ENCODE results near the gene ANKZF1.
"Not testable (repeated sequence)": the region's sequence is repeated elsewhere in the genome, so short reads cannot be mapped to it uniquely, and the experiment has no call there.

ANKZF1 gene

GRCh38 chr2:219229305-219230058 lies at the start of gene ANKZF1, which contains the start of gene ATG9A:
Gene ANKZF1 (plus strand): TSS chr2:219229806. CDS start chr2:219230258, 452 bp downstream.
Gene ATG9A (minus strand): TSS chr2:219229636. CDS start chr2:219228024, 1,612 bp downstream.
- DNase-seq: peak; percentile 99

- DNase-seq: no peak
Measured at GRCh38 chr2:219180961-219181360, 48.6 kb upstream of the ANKZF1 start.

- no peak for DNase-seq
Measured at GRCh38 chr2:219181531-219181930, 48.1 kb upstream of the ANKZF1 start.

DNA sequence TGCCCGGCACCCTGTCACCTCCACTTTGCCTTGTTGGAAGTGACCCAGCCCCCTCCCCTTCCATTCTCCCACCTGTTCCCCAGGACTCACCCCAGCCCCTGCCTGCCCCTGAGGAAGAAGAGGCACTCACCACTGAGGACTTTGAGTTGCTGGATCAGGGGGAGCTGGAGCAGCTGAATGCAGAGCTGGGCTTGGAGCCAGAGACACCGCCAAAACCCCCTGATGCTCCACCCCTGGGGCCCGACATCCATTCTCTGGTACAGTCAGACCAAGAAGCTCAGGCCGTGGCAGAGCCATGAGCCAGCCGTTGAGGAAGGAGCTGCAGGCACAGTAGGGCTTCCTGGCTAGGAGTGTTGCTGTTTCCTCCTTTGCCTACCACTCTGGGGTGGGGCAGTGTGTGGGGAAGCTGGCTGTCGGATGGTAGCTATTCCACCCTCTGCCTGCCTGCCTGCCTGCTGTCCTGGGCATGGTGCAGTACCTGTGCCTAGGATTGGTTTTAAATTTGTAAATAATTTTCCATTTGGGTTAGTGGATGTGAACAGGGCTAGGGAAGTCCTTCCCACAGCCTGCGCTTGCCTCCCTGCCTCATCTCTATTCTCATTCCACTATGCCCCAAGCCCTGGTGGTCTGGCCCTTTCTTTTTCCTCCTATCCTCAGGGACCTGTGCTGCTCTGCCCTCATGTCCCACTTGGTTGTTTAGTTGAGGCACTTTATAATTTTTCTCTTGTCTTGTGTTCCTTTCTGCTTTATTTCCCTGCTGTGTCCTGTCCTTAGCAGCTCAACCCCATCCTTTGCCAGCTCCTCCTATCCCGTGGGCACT lies 47.1 kb upstream of the ANKZF1 start:
- no peak for DNase-seq

GRCh38 chr2:219183151-219183772 lies 46.3 kb upstream of the ANKZF1 start:
- no peak for DNase-seq

GRCh38 chr2:219184121-219184520 lies 45.5 kb upstream of the ANKZF1 start:
- DNase-seq: no peak

DNA sequence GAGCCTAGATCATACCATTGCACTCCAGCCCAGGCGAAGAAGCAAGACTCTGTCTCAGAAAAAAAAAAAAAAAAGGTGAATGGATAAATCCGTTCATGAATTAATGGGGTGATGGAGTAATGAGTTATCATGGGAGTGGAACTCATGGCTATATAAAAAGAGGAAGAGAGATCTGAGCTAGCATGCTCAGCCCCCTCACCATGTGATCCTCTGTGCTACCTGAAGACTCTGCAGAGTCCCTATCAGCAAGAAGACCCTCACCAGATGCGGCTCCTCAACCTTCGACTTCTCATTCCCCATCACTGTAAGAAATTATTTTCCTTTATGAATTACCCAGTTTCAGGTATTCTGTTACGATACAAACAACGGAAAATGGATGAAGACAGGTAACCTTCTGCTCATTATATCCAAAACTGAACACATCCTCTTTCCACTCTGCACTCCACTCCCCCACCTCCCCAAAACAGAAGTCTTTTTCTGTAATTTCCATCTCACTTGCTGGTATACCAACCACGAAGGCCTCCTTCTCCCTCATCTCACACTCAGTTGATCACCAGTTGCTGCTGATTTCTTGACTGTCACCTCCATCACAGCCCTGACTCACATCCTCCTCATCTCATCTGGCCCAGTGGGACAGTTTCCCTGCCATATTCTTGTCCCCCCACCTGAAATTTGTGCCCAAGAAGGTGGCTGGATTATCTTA lies 42.7 kb upstream of the ANKZF1 start:
- no peak for DNase-seq

DNA sequence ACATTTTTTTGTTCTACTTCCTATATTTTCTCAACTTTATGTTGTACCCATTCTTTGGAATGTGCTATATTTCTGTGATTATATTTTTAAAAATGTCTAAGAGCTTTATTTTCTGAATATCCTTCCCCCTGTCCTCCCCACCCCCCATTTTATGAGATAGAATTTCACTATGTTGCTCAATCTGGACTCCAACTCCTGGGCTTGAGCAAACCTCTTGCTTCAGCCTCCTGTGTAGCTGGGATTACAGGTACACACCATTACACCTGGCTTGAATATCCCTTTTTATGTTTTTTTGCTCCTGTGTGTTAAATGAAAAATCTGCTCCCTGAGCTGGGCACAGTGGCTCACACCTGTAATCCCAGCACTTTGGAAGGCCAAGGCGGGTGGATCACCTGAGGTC lies 32.2 kb upstream of the ANKZF1 start:
- DNase-seq: no peak

DNA sequence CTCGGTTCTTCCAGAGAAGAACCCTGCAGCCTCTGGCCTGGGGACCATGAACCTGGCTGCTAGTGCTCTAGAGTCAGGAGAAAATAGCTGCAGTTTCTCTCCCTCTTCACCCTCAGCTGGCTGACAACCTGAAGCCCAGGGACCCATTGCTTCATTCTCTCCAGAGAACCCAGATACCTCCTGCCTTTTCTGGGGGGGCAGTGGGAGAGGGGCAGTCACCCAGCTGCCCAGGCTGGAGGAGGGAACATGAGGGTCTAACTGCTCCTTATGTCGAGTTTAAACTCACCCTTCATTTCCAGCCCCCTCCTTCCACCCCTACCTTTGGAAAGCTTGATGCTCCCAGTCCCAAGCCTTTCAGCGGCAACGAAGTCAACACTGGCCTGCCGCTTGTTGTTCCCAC lies 30.6 kb upstream of the ANKZF1 start:
- DNase-seq: no peak

GRCh38 chr2:219199470-219200211 lies 30.0 kb upstream of the ANKZF1 start:
- DNase-seq: no peak

- DNase-seq: not testable (repeated sequence)
Measured at GRCh38 chr2:219200502-219201326, 28.9 kb upstream of the ANKZF1 start.

- DNase-seq: not testable (repeated sequence)
Measured at GRCh38 chr2:219201331-219201730, 28.3 kb upstream of the ANKZF1 start.

DNA sequence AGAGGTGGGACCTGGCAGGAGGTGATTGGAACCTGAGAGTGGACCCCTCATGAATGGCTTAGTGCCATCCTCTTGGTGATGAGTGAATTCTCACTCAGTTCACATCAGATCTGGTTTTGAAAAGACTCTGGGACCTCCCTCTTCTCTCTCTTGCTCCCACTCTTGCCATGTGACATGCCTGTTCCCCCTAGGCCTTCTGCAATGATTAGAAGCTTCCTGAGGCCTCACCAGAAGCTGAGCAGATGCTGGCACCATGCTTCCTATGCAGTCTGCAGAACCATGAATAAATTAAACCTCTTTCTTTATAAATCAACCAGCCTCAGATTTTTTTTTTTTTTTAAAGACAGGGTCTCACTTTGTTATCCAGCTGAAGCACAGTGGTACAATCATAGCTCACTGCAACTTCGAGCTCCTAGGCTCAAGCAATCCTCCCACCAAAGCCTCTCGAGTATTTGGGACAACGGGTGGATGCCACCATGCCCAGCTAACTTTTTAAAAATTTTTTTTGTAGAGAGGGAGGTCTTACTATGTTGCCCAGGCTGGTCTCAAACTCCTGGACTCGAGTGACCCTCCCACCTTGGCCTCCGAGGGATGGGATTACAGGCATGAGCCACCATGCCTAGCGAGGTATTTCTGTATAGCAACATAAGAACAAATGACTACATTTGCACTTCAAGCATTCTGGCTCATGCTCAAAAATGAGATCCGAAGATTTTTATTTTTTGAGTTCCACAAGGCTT lies 25.0 kb upstream of the ANKZF1 start:
- no peak for DNase-seq

- no peak for DNase-seq
Measured at GRCh38 chr2:219205165-219205538, 24.5 kb upstream of the ANKZF1 start.

GRCh38 chr2:219205981-219206327 lies 23.7 kb upstream of the ANKZF1 start:
- DNase-seq: no peak

- DNase-seq: peak; percentile 95
Measured at GRCh38 chr2:219206328-219207133, 23.1 kb upstream of the ANKZF1 start, which contains the start of gene ZFAND2B. Gene ZFAND2B (plus strand): TSS chr2:219206782. CDS start chr2:219206988, 206 bp downstream.

DNA sequence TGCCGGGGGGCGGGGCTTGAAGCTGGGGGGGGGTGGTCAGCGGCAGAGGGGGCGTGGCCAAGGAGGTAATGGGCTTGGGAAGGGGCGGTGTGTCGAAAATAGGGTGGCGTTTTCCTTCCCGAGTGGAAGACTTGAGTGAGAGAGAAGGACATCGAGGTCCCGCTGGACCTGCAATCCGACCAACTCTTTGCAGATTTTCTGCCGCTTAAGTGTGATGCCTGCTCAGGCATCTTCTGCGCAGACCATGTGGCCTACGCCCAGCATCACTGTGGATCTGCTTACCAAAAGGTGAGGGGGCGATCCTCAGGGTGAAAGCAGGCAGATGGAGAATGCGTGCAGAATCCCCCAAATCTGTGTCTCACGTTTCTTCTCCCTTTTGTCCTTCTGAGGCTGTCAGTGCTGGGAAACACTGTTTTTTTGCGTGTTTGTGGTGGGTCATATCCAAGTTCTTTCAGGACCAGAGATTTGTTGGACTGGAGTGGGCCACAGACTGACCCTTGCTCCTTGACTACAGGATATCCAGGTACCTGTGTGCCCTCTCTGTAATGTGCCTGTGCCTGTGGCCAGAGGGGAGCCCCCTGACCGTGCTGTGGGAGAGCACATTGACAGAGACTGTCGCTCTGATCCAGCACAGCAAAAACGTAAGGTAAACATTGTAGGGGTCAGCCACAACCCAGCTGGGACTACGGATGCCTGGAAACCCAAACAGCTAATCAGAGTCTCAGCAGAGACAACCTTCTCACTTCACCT lies 22.3 kb upstream of the ANKZF1 start:
- no peak for DNase-seq

GRCh38 chr2:219207884-219208740 lies 21.5 kb upstream of the ANKZF1 start:
- DNase-seq: no peak

Data from NCI-H345 (cell line).